HG03103 (cell line): ENCODE data around the gene TRERF1.
A peak's percentile ranks its signal among the peaks of the same experiment; 100 is the strongest.
"Not testable (repeated sequence)": the region's sequence is repeated elsewhere in the genome, so short reads cannot be mapped to it uniquely, and the experiment has no call there.

Source experiments
- ATAC-seq: cut with Tn5 transposase; IDR thresholded peaks from one replicate; pipeline ENCODE4 v1.9.1; 2021; ENCODE audit warnings: low read depth; ENCODE audit not compliant: unreplicated experiment

TRERF1 gene, protein sequence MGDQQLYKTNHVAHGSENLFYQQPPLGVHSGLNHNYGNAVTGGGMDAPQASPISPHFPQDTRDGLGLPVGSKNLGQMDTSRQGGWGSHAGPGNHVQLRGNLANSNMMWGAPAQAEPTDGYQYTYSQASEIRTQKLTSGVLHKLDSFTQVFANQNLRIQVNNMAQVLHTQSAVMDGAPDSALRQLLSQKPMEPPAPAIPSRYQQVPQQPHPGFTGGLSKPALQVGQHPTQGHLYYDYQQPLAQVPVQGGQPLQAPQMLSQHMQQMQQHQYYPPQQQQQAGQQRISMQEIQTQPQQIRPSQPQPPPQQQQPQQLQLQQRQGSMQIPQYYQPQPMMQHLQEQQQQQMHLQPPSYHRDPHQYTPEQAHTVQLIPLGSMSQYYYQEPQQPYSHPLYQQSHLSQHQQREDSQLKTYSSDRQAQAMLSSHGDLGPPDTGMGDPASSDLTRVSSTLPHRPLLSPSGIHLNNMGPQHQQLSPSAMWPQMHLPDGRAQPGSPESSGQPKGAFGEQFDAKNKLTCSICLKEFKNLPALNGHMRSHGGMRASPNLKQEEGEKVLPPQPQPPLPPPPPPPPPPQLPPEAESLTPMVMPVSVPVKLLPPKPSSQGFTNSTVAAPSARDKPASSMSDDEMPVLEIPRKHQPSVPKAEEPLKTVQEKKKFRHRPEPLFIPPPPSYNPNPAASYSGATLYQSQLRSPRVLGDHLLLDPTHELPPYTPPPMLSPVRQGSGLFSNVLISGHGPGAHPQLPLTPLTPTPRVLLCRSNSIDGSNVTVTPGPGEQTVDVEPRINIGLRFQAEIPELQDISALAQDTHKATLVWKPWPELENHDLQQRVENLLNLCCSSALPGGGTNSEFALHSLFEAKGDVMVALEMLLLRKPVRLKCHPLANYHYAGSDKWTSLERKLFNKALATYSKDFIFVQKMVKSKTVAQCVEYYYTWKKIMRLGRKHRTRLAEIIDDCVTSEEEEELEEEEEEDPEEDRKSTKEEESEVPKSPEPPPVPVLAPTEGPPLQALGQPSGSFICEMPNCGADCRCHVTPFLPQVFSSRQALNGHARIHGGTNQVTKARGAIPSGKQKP (N-terminal part only)

GRCh38 chr6:42451333-42452170, at the start of gene TRERF1:
Gene TRERF1, minus strand, starts transcription at chr6:42451926. Its CDS starts 182,336 bp downstream, at chr6:42269590.
- ATAC-seq = no peak

DNA sequence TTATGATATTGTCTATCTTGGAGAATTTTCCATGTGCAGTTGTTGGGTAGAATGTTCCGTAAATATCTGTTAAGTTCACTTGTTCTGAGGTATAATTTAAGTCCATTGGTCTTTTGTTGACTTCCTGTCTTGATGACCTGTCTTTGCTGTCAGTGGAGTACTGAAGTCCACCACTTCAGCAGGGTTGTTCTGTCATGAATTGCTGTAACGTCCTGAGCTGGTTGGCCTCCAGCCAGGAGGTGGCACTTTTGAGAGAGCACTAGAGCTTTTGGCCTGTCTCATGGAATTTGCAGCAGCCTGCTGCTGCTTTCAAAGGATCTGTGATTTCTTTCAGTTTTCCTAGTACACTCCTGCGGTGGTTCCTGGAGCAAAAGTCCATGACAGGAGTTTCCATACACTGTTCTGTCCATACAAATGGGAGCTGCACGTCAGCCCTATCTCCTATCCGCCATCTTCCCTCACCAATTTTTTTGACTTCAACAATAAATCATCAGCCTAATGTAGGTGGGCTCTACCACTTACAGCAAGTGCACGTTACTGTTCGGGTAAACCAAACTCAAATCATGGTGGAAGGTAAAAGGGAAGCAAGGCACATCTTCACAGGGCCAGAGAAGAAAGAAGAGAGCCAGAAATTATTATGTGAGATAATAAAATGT, 46.9 kb upstream of the TRERF1 start:
- ATAC-seq = no peak

GRCh38 chr6:42493914-42494539, 42.3 kb upstream of the TRERF1 start:
- ATAC-seq = no peak

DNA sequence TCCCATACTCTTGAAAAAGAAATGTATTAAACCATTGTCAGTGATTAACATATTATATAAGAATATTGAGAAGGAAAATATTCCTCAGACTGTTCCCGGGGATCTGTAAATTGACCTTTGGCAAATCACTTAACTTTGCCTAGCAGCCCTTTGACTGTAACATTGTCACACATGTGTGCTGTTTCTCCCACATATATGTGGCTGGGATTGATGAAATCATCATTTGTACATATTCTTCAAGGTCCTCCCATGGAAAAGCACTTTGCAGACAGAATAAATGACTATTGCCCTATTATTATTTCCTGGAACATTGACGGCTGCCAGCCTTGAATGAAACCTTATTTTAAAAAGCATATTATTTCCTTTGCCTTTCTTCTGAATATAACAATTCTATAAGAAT, 36.4 kb upstream of the TRERF1 start:
- no peak for ATAC-seq

GRCh38 chr6:42484261-42484660, 32.5 kb upstream of the TRERF1 start:
- ATAC-seq = no peak

GRCh38 chr6:42482174-42482573, 30.4 kb upstream of the TRERF1 start:
- no peak for ATAC-seq

DNA sequence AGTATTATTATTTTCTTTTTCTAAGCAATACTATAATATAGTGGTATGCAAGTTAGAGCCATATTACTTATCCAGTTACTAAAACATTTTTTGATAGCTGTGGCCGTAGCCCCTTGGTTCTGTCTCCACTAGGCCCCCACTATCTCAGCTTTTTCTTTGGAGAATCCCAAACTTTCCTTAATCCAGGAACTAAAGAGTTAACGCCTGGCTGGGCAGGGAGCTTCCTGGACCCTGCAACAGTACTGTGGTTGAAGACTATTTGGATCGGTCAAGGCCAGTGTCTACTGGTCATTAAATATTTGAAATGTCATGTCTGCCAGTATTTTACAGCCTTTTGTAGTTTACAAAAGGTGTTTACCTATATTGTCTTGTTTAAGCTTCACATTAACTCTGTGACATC, 20.0 kb upstream of the TRERF1 start:
- no peak for ATAC-seq

DNA sequence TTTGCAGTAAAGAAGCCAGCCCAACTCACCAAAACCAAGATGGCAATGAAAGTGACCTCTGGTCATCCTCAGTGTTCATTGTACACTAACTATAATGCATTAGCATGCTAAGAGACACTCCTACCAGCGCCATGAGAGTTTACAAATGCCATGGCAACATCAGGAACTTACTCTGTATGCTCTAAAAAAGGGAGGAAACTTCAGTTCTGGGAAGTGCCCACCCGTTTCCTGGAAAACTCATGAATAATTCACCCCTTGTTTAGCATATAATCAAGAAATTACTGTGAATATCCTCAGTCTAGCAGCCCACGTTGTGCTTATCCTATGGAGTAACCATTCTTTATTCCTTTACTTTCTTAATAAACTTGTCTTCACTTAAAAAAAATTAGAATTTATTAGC, 19.4 kb upstream of the TRERF1 start:
- ATAC-seq = no peak

DNA sequence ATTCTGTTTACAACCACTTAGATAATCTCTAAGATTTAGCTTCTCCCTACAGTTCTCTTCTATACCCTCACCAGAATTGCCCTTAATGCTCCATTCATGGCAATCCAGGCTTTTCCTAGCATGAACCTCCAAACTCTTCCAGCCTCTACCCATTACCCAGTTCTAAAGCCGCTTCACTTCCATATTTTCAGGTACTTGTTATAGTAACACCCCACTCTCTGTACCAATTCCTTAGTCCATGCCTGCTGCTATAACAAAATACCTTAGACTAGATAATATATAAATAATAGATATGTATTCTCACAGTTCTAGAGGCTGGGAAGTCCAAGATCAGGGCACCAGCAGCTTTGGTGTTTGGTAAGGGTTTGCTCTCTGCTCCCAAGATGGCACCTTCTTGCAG, 16.5 kb upstream of the TRERF1 start:
- ATAC-seq = no peak

GRCh38 chr6:42467651-42468050, 15.9 kb upstream of the TRERF1 start:
- no peak for ATAC-seq

GRCh38 chr6:42466470-42466869, 14.7 kb upstream of the TRERF1 start:
- not testable (repeated sequence) for ATAC-seq

DNA sequence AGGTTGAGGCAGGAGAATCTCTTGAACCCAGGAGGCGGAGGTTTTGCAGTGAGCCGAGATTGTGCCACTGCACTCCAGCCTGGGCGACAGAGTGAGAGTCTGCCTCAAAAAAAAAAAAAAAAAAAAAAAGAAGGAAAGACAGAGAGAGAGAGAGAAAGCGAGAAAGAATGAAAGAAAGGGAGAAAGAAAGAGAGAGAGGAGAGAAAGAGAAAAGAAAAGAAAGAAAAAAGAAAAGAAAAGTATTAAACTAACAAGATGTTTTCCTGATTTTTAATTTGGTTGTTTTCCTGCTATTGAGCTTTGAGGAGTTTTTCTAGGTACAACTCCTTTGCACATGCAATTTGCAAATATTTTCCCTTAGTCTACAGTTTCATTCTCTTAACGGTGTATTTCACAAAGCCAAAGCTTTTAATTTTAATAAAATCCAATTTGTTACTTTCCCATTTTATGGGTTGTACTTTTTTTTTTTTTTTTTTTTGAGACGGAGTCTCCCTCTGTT, 10.8 kb upstream of the TRERF1 start:
- no peak for ATAC-seq

- no peak for ATAC-seq
These were observed 9.2 kb upstream of the TRERF1 start for GRCh38 chr6:42460883-42461282.

- ATAC-seq = no peak
These were observed 8.2 kb upstream of the TRERF1 start for GRCh38 chr6:42459888-42460287.

DNA sequence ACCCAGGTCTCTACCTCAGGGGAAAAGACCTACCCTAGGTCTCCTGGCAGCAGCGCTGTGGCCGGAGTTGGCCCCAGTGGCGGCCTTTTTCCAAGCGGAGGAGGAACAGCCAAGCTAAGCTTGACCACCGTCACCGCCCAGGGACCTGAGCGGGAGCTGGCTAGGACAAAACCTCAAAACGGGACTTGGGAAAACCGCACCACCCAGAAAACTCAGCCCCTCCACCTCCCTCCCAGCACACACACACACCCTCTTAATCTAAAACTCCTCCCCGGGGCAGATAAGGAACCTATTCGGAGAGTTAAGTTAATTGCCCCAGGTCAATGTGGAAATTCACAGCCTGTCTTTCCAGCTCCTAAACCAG, 2.7 kb upstream of the TRERF1 start:
- no peak for ATAC-seq

- ATAC-seq = no peak
These were observed 2.1 kb upstream of the TRERF1 start for GRCh38 chr6:42453654-42454427.

DNA sequence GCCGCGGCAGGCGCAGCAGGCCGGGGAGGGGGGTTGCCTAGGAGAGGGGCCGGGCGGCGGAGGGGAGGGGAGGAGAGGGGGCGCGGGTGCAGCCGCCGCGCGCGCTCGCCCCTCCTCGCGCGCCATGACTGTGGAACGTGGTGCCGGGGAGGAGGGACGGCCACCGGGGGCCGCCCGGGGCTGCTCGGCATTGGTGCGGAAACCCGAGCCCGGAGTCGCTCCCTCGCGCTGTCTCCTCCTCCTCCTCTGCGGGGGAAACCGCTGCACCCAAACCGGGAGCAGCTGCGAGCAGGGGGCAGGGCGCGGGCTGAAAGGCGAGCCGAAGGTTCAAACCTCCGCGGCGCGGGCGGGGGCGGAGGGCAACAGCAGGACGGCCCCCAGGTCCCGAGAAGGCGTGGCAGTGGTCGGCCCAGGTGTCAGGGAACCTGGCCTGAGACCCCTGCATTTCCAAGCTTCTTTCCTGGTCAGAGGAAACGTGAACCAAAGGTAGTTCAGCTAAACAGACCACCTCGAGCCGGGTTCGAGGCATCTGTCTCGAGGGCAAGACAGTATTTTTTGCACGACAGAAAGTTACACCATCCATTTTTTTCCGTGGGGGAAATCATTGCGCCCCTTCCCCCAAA, 1.4 kb upstream of the TRERF1 start:
- ATAC-seq = peak; percentile 51
